ENCODE data around the gene TSHZ1.

The TSHZ1 gene

GRCh38 chr18:75249672-75250470, 39.3 kb downstream of the TSHZ1 start:
- no peak for DNase-seq

GRCh38 chr18:75250471-75250821, 39.8 kb downstream of the TSHZ1 start:
- DNase-seq = no peak

- no peak for DNase-seq
Observed at GRCh38 chr18:75251466-75251865, 40.9 kb downstream of the TSHZ1 start.

GRCh38 chr18:75252136-75252535, 41.5 kb downstream of the TSHZ1 start:
- DNase-seq = no peak

GRCh38 chr18:75253043-75253442, 42.4 kb downstream of the TSHZ1 start:
- no peak for DNase-seq

- DNase-seq = no peak
Observed at GRCh38 chr18:75253784-75254183, 43.2 kb downstream of the TSHZ1 start.

GRCh38 chr18:75255094-75255493, 44.5 kb downstream of the TSHZ1 start:
- no peak for DNase-seq

GRCh38 chr18:75256376-75256775, 45.8 kb downstream of the TSHZ1 start:
- DNase-seq = no peak

GRCh38 chr18:75257605-75258004, 47.0 kb downstream of the TSHZ1 start:
- no peak for DNase-seq

- DNase-seq = no peak
Observed at GRCh38 chr18:75261430-75262223, 51.0 kb downstream of the TSHZ1 start.

- DNase-seq = no peak
Observed at GRCh38 chr18:75262511-75262910, 51.9 kb downstream of the TSHZ1 start.

- DNase-seq = no peak
Observed at GRCh38 chr18:75264195-75264594, 53.6 kb downstream of the TSHZ1 start.

GRCh38 chr18:75264926-75265597, 54.5 kb downstream of the TSHZ1 start:
- no peak for DNase-seq

GRCh38 chr18:75265872-75266271, 55.3 kb downstream of the TSHZ1 start:
- no peak for DNase-seq

- no peak for DNase-seq
Observed at GRCh38 chr18:75267643-75268363, 57.2 kb downstream of the TSHZ1 start.

GRCh38 chr18:75268364-75268646, 57.7 kb downstream of the TSHZ1 start:
- no peak for DNase-seq

- no peak for DNase-seq
Observed at GRCh38 chr18:75269124-75269680, 58.6 kb downstream of the TSHZ1 start.

- DNase-seq = no peak
Observed at GRCh38 chr18:75269696-75270095, 59.1 kb downstream of the TSHZ1 start.

GRCh38 chr18:75271952-75272351, 61.4 kb downstream of the TSHZ1 start:
- DNase-seq = no peak

- DNase-seq = no peak
Observed at GRCh38 chr18:75273817-75274216, 63.2 kb downstream of the TSHZ1 start.

GRCh38 chr18:75275226-75275625, 64.6 kb downstream of the TSHZ1 start:
- no peak for DNase-seq

GRCh38 chr18:75276818-75277609, 66.4 kb downstream of the TSHZ1 start:
- DNase-seq = peak; percentile 89
